Measurements from ENCODE around the gene ZBTB20.

ZBTB20 gene

GRCh38 chr3:115071166-115071565 lies 75.9 kb downstream of the ZBTB20 start:
- in situ Hi-C loops (cut with MboI; ENCODE audit: low pct_unique_long_range_greater_than_20kb, low sequenced_read_pairs, unreplicated experiment) = no loop called here
- TF ChIP-seq CTCF (IDR thresholded peaks at IDR 0.05; ENCODE audit: extremely low read depth, insufficient read depth, missing control alignments) = no peak
- DNase-seq (ENCODE audit: low spot score) = no peak

GRCh38 chr3:115068799-115069198 lies 78.3 kb downstream of the ZBTB20 start:
- DNase-seq (ENCODE audit: low spot score) = no peak
- TF ChIP-seq CTCF (IDR thresholded peaks at IDR 0.05; ENCODE audit: extremely low read depth, insufficient read depth, missing control alignments) = no peak
- in situ Hi-C loops (cut with MboI; ENCODE audit: low pct_unique_long_range_greater_than_20kb, low sequenced_read_pairs, unreplicated experiment) = no loop called here

- no peak for DNase-seq (ENCODE audit: low spot score)
- no peak for TF ChIP-seq CTCF (IDR thresholded peaks at IDR 0.05; ENCODE audit: extremely low read depth, insufficient read depth, missing control alignments)
- in situ Hi-C loops (cut with MboI; ENCODE audit: low pct_unique_long_range_greater_than_20kb, low sequenced_read_pairs, unreplicated experiment) = no loop called here
Measured at GRCh38 chr3:115062412-115062956, 84.6 kb downstream of the ZBTB20 start.

- no peak for TF ChIP-seq CTCF (IDR thresholded peaks at IDR 0.05; ENCODE audit: extremely low read depth, insufficient read depth, missing control alignments)
- DNase-seq (ENCODE audit: low spot score) = no peak
- in situ Hi-C loops (cut with MboI; ENCODE audit: low pct_unique_long_range_greater_than_20kb, low sequenced_read_pairs, unreplicated experiment) = no loop called here
Measured at GRCh38 chr3:115062009-115062408, 85.1 kb downstream of the ZBTB20 start.

GRCh38 chr3:115052906-115053305 lies 94.2 kb downstream of the ZBTB20 start:
- DNase-seq (ENCODE audit: low spot score) = peak; percentile 4
- no peak for TF ChIP-seq CTCF (IDR thresholded peaks at IDR 0.05; ENCODE audit: extremely low read depth, insufficient read depth, missing control alignments)
- in situ Hi-C loops (cut with MboI; ENCODE audit: low pct_unique_long_range_greater_than_20kb, low sequenced_read_pairs, unreplicated experiment) = no loop called here

GRCh38 chr3:115042351-115042750 lies 104.7 kb downstream of the ZBTB20 start:
- in situ Hi-C loops (cut with MboI; ENCODE audit: low pct_unique_long_range_greater_than_20kb, low sequenced_read_pairs, unreplicated experiment) = no loop called here
- TF ChIP-seq CTCF (IDR thresholded peaks at IDR 0.05; ENCODE audit: extremely low read depth, insufficient read depth, missing control alignments) = no peak
- DNase-seq (ENCODE audit: low spot score) = no peak
